HuH-7 (cell line): ENCODE results near the gene PSMD2.

Experiments
- DNase-seq: peaks from one replicate; pipeline ENCODE4 v3.0.0; 2011; ENCODE audit warnings: low spot score

PSMD2 gene

DNA sequence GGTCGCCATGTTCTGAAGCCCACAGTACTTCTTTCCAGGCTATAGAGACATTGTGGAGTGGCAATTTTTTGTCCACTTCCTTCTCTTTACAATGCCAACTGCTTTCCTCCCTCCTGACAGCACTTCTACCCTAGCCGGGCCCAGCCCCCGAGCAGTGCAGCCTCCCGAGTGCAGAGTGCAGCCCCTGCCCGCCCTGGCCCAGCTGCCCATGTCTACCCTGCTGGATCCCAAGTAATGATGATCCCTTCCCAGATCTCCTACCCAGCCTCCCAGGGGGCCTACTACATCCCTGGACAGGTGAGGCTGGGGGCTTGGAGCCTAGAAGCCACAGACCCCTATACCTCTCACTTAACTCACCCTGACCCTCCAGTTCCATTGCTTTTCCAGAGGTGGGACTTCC, 18.2 kb downstream of the PSMD2 start:
- no peak for DNase-seq

DNA sequence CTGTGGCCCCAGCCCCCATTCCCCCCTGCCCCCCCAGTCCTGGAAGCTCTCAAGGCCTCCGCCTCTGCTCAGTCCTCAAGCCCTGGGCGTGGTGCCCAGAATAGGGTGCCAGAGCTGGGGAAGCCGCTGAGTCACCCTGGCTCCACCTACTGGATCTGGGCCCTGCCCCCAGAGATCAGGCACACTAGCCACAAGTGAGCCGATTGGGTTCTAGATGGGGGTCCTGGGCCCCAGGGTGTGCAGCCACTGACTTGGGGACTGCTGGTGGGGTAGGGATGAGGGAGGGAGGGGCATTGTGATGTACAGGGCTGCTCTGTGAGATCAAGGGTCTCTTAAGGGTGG, 21.0 kb downstream of the PSMD2 start:
- no peak for DNase-seq

DNA sequence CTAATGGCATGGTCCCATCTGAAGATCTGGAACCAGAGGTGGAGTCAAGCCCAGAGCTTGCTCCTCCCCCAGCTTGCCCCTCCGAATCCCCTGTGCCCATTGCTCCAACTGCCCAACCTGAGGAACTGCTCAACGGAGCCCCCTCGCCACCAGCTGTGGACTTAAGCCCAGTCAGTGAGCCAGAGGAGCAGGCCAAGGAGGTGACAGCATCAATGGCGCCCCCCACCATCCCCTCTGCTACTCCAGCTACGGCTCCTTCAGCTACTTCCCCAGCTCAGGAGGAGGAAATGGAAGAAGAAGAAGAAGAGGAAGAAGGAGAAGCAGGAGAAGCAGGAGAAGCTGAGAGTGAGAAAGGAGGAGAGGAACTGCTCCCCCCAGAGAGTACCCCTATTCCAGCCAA, 22.6 kb downstream of the PSMD2 start:
- DNase-seq: no peak

DNA sequence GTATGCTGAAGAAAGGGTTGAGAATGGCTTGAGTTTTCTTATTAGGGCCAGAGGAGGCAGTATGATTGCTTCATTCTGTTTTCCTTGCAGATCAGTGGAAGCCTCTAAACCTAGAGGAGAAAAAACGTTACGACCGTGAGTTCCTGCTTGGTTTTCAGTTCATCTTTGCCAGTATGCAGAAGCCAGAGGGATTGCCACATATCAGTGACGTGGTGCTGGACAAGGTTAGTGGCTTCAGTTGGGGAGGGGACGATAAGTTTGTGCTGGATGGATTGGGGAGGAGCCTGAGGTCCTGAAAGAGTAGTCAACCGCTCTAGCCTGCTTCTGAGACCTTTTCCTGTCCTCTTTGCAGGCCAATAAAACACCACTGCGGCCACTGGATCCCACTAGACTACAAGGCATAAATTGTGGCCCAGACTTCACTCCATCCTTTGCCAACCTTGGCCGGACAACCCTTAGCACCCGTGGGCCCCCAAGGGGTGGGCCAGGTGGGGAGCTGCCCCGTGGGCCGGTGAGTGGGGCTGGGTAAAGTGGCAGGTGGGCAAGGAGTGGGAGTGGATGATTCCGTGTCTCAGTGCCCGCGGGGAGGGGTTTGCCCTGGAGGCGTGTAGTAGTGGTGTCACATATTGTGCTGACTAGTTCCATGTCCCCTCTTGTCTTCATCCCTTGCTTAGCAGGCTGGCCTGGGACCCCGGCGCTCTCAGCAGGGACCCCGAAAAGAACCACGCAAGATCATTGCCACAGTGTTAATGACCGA, 23.9 kb downstream of the PSMD2 start:
- no peak for DNase-seq

DNA sequence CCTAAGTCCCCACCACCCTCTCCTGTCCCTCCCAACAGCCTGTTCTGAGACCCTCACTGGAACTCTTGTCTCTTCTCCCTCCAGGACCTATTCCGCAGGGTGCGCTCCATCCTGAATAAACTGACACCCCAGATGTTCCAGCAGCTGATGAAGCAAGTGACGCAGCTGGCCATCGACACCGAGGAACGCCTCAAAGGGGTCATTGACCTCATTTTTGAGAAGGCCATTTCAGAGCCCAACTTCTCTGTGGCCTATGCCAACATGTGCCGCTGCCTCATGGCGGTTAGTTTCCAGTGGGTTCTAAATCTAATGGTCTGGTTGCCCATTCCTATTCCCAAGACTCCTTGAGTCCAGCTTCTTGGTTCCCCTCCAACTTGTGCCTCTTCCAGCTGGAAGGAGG, 24.7 kb downstream of the PSMD2 start:
- DNase-seq: no peak

DNA sequence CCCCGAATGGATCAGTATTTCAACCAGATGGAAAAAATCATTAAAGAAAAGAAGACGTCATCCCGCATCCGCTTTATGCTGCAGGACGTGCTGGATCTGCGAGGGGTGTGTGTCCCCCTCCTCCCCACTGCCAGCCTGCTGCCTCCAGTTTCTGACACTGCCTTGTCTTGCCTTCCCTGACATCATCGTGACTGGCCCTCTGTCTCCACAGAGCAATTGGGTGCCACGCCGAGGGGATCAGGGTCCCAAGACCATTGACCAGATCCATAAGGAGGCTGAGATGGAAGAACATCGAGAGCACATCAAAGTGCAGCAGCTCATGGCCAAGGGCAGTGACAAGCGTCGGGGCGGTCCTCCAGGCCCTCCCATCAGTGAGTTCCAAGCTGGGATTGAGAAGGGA, 26.2 kb downstream of the PSMD2 start:
- DNase-seq: no peak

DNA sequence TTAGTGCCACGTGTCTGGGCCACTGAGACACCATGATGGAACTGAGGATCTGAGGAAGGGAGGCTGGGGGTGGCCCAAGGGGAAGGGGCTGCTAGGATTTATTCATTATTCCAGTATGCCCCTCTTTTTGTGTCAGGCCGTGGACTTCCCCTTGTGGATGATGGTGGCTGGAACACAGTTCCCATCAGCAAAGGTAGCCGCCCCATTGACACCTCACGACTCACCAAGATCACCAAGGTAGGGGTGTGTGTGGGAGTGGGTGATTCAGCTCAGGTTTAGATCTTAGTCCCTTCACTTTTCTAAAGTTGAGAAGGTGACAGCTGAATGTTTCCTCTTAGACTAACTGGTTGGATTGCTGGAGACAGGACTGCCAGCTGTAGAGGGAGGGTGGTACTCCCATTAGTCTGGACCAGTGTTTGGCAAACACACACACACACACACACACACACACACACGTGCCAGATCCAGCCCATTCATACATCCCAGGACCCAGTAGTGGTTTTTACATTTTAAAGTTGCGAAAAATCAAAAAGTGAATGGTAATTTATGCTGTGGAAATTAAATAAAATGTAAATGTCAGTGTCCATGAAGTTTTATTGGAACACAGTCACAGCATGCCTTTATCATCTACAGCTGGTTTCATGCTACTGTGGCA, 26.8 kb downstream of the PSMD2 start:
- no peak for DNase-seq

DNA sequence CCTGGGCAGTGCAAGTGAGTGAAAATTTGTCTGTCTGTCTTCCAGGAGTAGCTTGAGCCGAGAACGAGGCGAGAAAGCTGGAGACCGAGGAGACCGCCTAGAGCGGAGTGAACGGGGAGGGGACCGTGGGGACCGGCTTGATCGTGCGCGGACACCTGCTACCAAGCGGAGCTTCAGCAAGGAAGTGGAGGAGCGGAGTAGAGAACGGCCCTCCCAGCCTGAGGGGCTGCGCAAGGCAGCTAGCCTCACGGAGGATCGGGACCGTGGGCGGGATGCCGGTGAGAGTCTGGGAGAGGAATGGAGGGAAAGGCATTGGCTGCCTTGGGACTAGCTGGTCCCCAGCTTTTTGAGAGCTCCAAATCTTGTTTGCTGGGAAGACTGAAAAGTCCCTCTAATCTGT, 28.1 kb downstream of the PSMD2 start:
- DNase-seq: no peak

DNA sequence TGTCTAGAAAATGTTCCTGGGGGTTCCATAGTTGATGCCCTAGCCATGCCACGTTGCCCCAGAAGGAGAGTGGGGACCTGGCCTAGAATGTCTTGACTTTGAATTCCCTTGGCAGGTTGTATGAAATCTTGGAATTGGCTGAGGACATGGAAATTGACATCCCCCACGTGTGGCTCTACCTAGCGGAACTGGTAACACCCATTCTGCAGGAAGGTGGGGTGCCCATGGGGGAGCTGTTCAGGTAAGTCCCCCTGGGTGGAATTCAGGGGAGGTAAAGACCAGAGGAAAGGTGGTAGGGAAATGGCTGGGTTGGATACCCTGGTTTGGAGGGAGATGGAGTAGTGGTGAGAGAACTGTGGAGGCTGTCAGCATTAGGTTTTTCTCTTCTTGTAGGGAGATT, 29.5 kb downstream of the PSMD2 start:
- no peak for DNase-seq

DNA sequence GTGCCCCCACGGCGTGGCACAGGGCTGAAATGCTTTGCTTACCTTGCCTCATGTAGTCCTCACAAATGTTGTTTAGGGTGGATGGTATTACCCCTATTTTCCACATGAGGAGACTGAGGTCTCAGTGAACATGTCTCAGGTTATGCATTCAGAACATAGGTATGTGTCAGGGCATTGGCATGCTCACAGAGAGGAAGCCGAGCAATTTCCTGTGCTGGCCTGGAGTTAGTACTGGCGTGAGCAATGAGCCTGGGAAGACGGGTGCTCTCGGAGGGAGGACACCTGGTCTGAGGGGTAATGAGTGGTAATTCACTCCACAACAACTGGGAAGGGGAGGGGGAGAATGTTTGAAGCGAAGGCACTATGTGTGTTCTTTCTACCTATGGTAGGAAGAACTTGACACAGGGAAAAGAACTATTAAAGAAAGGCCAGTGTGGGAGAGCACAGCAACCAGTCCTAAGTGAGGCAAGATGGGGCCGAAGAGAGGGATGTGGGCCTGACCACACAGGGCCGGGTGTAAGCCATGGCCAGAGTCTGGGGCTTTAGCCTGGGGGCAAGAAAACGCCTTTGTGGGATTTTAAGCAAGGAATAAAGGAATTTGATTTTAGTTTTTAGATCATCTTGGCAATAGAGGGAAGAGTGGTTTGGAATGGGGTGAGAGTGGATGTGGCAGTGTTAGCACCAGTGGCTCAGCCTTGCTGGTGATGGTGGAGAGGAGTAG, 33.5 kb downstream of the PSMD2 start:
- DNase-seq: no peak

DNA sequence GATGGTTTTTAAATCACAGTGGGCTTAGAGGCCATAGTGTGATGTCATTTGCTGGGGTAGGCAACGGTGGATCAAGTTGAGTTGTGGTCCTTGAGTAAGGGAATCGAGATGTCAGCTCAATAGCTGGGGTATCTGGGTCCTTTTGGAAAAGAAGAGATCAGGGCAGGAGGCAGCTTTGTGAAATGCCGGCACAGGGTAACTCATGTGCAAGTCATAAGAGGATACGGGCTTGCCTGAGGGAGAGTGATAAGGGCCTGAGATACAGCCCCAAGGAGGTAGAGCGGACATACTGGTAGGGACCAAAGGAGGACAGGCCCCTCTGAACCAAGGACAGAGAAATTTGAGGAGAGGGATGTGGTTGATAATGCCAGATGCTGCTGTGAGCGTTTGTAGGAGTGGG, 34.1 kb downstream of the PSMD2 start:
- DNase-seq: no peak

DNA sequence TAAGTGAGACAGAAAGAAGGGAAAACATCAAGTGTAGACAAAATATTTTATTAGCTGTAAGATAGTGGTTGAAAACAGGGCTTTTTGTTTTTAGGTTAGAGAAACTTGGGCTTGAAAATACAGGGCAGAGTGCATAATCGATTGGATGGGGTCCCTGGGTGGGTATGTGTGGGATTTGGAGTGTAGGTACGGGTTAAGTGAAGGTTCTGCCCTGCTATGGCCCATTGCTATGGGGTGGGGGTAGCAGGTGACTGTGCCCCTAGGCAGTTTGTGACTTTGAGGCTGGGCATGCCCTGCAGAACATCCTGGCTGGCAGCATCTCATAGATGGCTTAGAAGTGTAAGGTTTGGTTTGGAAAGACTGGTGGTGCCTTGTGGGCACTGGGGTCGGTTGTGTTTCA, 34.7 kb downstream of the PSMD2 start:
- no peak for DNase-seq

DNA sequence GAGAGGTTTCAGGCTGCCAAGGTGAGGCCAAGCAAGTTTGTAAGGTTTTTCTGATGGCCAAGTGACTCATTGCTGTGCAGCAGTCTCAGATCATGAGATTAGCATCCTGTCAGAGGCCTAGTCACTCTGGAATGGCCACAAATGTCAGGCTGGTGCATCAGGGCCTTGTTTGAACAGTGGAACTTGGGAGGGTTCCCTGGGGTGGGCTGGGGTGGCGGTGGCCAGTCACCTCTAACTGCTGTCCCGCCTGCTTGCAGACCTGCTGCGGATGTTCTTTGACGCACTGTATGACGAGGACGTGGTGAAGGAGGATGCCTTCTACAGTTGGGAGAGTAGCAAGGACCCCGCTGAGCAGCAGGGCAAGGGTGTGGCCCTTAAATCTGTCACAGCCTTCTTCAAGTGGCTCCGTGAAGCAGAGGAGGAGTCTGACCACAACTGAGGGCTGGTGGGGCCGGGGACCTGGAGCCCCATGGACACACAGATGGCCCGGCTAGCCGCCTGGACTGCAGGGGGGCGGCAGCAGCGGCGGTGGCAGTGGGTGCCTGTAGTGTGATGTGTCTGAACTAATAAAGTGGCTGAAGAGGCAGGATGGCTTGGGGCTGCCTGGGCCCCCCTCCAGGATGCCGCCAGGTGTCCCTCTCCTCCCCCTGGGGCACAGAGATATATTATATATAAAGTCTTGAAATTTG, 35.6 kb downstream of the PSMD2 start:
- no peak for DNase-seq

DNA sequence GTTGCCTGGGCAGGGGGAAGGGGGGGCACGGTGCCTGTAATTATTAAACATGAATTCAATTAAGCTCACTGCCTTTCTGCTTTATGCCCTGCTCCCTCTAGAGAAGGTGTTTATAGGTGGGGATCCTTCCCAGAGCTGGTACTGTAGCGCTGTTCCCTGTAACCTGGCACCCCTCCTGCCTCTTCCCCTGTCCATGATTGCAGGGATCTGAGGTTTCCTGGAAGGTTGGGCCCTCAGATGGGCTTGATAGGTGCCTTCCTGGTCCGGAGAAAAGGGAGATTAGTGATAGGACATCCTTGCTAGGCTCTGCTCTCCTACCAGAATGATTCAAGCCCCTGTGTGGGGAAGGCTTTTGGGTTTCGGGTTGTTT, 36.2 kb downstream of the PSMD2 start:
- peak; percentile 52 for DNase-seq

DNA sequence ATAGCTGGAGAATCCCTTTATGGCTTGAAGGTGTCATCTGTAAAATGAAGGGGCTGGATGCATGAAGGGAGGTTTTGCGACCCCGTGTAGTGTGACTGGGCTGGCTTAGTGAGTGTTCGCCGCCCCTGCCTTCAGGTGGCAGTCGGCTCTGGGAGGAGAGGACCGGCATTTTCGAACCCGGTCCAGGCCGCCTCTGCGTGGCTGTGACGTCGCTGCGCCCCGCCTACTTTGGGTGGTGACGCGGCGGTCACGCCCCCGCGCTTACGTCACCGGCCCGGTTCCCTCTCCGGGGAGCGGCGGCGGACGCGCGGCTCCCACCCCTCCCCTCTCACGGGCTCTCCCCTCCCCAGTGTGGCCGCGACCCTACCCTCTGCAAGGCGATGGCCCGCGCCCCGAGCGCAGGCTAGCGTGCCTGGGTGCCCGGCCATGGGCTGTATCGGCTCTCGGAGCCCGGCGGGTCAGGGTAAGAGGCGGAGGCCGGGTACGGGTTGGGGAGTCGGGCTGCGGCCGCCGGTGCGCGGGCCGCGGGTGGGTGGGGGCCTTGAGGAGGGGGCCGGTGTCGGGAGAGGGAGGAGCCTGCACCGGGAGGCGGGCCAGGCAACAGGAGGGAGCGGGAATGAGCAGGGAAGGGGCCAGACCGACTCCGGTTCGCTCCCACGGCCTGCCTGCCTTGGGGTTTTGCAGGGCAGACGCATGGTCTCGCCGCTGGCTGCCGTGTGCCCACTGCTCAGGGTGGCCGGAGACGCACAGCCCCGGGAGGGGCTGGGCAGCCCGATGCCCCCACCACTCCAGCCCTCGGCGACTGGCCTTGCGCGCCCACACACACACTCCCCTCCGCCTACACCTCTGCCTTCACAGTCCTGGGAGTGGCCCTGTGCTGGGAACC, 36.9 kb downstream of the PSMD2 start:
- peak; percentile 86 for DNase-seq

DNA sequence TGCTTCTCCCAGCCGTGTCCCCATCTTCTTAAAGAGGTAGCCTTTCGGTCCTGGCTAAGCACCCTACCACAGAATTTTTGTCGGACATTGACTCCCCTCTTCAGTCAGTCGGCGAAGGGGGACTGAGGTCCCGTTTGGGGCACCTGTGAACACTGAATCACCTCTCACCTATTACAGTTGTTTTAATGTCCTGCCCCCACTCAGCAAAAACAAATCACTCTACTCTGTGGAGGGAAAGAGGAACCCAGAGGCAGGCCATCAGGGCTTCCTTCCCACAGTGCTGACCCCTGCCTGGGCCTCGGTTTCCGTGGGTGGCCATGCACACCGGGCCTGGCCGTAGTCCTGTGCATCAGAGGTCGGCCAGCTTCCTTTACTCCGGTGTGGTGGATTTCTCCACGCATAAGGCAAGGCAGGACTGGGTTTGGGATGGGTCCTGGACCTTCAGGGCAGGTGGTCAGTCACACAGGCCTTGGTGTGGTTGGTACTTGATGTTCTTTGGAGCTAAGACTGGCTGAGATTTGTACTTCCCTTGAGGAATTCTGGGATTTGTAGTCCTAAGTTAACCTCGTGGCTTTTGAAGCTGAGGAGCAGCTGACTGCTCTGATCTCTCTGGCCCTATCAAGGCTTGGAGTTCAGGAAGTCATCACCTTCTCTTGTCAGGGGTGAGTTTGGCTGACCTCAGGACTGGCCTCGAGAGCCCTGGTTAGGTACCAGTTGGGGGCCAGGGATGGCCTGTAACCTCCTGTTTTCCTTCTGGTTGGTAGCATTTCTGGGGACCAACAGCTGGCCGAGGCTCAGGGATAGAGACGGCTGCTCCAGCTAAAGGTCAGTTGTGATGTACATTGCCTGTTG, 37.7 kb downstream of the PSMD2 start:
- peak; percentile 79 for DNase-seq

DNA sequence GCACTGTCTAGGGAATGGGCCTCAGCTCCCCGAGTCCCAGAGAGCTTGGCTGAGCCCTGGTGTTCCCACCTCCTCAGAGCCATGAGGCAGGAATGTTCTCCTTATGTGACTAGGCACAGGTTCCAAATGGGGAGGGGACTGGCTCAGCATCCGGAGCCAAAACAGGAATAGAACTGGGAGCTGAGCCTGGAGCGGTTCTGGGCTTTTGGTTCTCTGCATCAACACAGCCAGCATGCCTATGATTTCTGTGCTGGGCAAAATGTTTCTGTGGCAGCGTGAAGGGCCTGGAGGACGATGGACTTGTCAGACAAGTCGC, 38.3 kb downstream of the PSMD2 start, which contains the start of gene FAM131A:
Gene FAM131A, plus strand, starts transcription at position 202 of the 316 bp plus-strand sequence. Its CDS starts 31 bp downstream, at position 233.
- no peak for DNase-seq

DNA sequence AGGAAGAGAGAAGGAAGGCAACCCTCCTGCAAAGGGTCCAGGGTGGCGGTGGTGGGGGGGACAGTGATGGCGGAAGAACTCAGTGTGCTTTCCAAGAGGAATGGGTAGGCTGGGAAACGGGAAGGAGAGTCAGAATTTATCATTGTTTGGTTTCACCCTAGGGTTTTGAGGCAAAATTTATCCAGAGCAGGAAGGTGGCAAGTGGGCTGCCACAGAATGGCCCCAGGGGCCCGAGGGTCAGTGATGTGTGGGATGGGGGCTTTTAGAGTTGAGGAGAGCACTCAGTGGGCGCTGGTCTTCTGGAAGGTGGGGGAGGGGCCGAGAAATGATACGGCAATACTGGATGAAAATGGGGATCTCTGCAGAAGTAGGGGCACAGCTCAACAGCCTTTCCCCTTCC, 38.9 kb downstream of the PSMD2 start:
- no peak for DNase-seq

DNA sequence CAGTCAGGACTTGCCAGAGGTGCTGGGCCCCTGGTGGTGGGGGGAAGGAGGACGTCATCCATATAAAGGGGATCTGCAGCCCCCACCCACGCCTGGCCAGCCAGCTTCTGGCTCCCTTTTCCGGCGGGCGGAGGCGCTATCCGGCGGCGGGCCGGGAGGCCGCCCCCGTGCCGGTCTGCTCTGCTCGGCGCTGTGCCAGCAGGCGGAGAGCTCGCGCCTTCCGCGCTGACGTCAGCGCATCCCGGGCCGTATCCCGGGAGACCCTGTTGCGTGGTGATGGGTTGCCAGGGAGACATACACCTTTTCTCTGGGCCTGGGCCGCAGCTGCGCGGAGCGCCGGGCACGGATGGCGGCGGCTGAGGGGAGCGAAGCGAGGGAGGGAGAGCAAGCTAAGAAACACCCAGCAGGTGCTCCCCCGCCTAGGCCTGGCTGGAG, 39.5 kb downstream of the PSMD2 start:
- no peak for DNase-seq

DNA sequence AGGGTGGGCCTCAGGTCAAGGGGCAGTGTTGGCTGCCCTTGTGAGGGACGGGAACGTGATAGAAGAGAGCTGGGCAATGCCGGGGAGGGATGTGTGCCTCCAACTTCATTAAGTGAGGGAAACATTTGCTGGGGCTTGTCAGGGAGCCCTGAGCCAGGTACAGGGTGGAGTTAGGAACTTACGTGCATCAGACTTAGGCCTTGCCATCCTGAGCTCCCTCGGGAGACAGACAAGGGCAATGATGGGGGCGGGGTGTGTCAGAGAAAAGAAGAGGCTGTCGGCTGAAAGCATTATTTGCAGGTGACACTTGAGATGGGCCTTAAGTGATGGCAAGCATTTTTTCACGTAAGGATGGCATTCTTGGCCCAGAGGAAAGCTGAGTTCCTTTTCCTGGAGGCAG, 40.0 kb downstream of the PSMD2 start:
- no peak for DNase-seq
